NCI-H345 treated with DMSO at 0.1 percent for 48 hours (cell line): ENCODE data around the gene C9orf57.
"Not testable (repeated sequence)": the region's sequence is repeated elsewhere in the genome, so short reads cannot be mapped to it uniquely, and the experiment has no call there.

Source experiments
- DNase-seq: peaks from one replicate; lab custom pipeline; 2025; ENCODE audit not compliant: unreplicated experiment; lab: John Stamatoyannopoulos, UW

The C9orf57 gene

GRCh38 chr9:72025906-72026305 is 34.5 kb downstream of the C9orf57 start:
- no peak for DNase-seq

GRCh38 chr9:72023596-72023995 is 36.8 kb downstream of the C9orf57 start:
- no peak for DNase-seq

- DNase-seq = no peak
These were observed 37.6 kb downstream of the C9orf57 start for GRCh38 chr9:72022841-72023240.

- DNase-seq = no peak
These were observed 47.1 kb downstream of the C9orf57 start for GRCh38 chr9:72013292-72013760.

- DNase-seq = no peak
These were observed 47.8 kb downstream of the C9orf57 start for GRCh38 chr9:72012646-72013045.

- DNase-seq = not testable (repeated sequence)
These were observed 52.7 kb downstream of the C9orf57 start for GRCh38 chr9:72007726-72008125.

GRCh38 chr9:72006501-72006900 is 53.9 kb downstream of the C9orf57 start:
- no peak for DNase-seq

- DNase-seq = no peak
These were observed 55.0 kb downstream of the C9orf57 start for GRCh38 chr9:72005451-72005850.
